HCT116 (cell line): Measurements from ENCODE around the gene ITGAD. TPM values are rescaled to one million over a fixed set of nuclear protein-coding genes. Genes with fewer than 3 reads are reported as not detected.

Source experiments
- ATAC-seq: fragments of 200-7000 bp; cut with Tn5 transposase; 2 replicates; pipeline ENCODE4 v1.9.1; 2020; ENCODE audit warnings: mild to moderate bottlenecking, moderate library complexity
- Bru-seq: library from RNA; stranded (reverse); fragments of 400-500 nt; gene quantifications from one replicate; lab custom pipeline; 2021; lab: Mats Ljungman, UMichigan
- BruChase-seq, 2 experiments: library from RNA; stranded (reverse); fragments of 400-500 nt; gene quantifications; one replicate each; lab custom pipeline; 2021; lab: Mats Ljungman, UMichigan
- BruUV-seq: library from RNA; stranded (reverse); fragments of 400-500 nt; replicated peaks from 2 replicates; lab custom pipeline; 2021; lab: Mats Ljungman, UMichigan
- CTCF ChIA-PET: fragments of 300-600 bp; sonication (Branson Sonifier 250); formaldehyde crosslinking; loops from one replicate; lab custom pipeline; 2021; ENCODE audit warnings: antibody characterized with exemption; lab: Charles Lee
- POLR2A ChIA-PET: fragments of 300-600, 350-600 bp; sonication (Branson Sonifier 250); formaldehyde crosslinking; loops from one replicate; lab custom pipeline; 2021; ENCODE audit warnings: antibody characterized with exemption; lab: Charles Lee
- RAD21 ChIA-PET, 2 experiments: fragments of 300-600 bp; sonication (Branson Sonifier 250); formaldehyde crosslinking; loops; one replicate each; lab custom pipeline; 2023; ENCODE audit warnings: low total read pairs in 2 of 2; ENCODE audit not compliant: uncharacterized antibody in 2 of 2, unreplicated experiment in 2 of 2, low non-redundant PET in 1 of 2; lab: Charles Lee
- DNase-seq: peaks from one replicate; pipeline ENCODE4 v3.0.0-alpha.2; 2010; ENCODE audit warnings: low read depth, low spot score
- H2AFZ ChIP-seq: fragments of 200-600 bp; shearing (Covaris generic), sonication (generic); 2 replicates; pipeline ENCODE4 v1.6.1; 2017; ENCODE audit warnings: low read depth, mixed run types, mixed read lengths, antibody characterized with exemption, low read length; ENCODE audit not compliant: poor library complexity, severe bottlenecking
- H3K27ac ChIP-seq: 2 replicates; pipeline ENCODE4 v1.5.1; 2012; ENCODE audit warnings: low read depth, low read length
- H3K27me3 ChIP-seq: fragments of 200-600 bp; sonication (generic); 2 replicates; pipeline ENCODE4 v1.6.1; 2016; ENCODE audit warnings: mixed run types, low read length, mixed read lengths; ENCODE audit not compliant: insufficient read depth
- H3K36me3 ChIP-seq, 2 experiments: fragments of 200-500 bp in 1 of 2; fragments of 200-600 bp in 1 of 2; sonication (Bioruptor generic) in 1 of 2; sonication (generic) in 1 of 2; 2 replicates each; pipeline versions ENCODE4 v1.5.1 to v1.6.1; 2014 to 2016; ENCODE audit warnings: low read length in 2 of 2, inconsistent platforms in 1 of 2, mixed read lengths in 1 of 2, mixed run types in 1 of 2; ENCODE audit not compliant: insufficient read depth in 2 of 2, control insufficient read depth in 1 of 2
- H3K4me1 ChIP-seq, 2 experiments: fragments of 200-600 bp in 1 of 2; sonication (generic) in 1 of 2; 2 replicates each; pipeline versions ENCODE4 v1.5.1 to v1.6.1; 2012 to 2017; ENCODE audit warnings: low read length in 2 of 2, inconsistent platforms in 1 of 2, mild to moderate bottlenecking in 1 of 2, mixed read lengths in 1 of 2, mixed run types in 1 of 2, moderate library complexity in 1 of 2; ENCODE audit not compliant: insufficient read depth in 2 of 2, control insufficient read depth in 1 of 2
- H3K4me2 ChIP-seq: fragments of 200-600 bp; sonication (generic); 2 replicates; pipeline ENCODE4 v1.6.1; 2017; ENCODE audit warnings: mixed run types, low read length, mixed read lengths
- H3K4me3 ChIP-seq, 2 experiments: fragments of 200-600 bp in 1 of 2; sonication (generic) in 1 of 2; replicated peaks in 1 of 2; 2 replicates each; pipeline ENCODE4 v1.5.1; 2011 to 2016; ENCODE audit warnings: low read length in 2 of 2, control low read depth in 1 of 2, low read depth in 1 of 2, mild to moderate bottlenecking in 1 of 2, mixed read lengths in 1 of 2, mixed run types in 1 of 2
- H3K79me2 ChIP-seq: fragments of 200-600 bp; sonication (generic); 2 replicates; pipeline ENCODE4 v1.6.1; 2017; ENCODE audit warnings: mild to moderate bottlenecking, mixed run types, low read length, moderate library complexity, mixed read lengths; ENCODE audit not compliant: insufficient read depth
- H3K9ac ChIP-seq: fragments of 200-600 bp; sonication (generic); 2 replicates; pipeline ENCODE4 v1.6.1; 2016; ENCODE audit warnings: low read length, mixed read lengths
- H3K9me2 ChIP-seq: fragments of 200-600 bp; sonication (generic), shearing (Covaris generic); 2 replicates; pipeline ENCODE4 v1.6.1; 2017; ENCODE audit warnings: mixed run types, mild to moderate bottlenecking, moderate library complexity; ENCODE audit not compliant: insufficient read depth
- H3K9me3 ChIP-seq, 2 experiments: fragments of 200-500 bp in 1 of 2; fragments of 200-600 bp in 1 of 2; sonication (Bioruptor generic) in 1 of 2; sonication (generic) in 1 of 2; 2 replicates each; pipeline ENCODE4 v1.6.1; 2014 to 2017; ENCODE audit warnings: low read length in 2 of 2, mixed read lengths in 2 of 2, inconsistent platforms in 1 of 2, low read depth in 1 of 2, mild to moderate bottlenecking in 1 of 2, mixed run types in 1 of 2, moderate library complexity in 1 of 2; ENCODE audit not compliant: control insufficient read depth in 1 of 2, insufficient read depth in 1 of 2
- H4K20me1 ChIP-seq: fragments of 200-600 bp; sonication (generic), shearing (Covaris generic); 2 replicates; pipeline ENCODE4 v1.6.1; 2017; ENCODE audit warnings: mixed run types, mild to moderate bottlenecking, moderate library complexity; ENCODE audit not compliant: insufficient read depth
- ATF3 ChIP-seq: IDR thresholded peaks from 2 replicates; pipeline ENCODE4 v1.6.1; 2012
- CEBPB ChIP-seq: IDR thresholded peaks from 2 replicates; pipeline ENCODE4 v1.6.1; 2012; ENCODE audit warnings: low read depth
- CTCF ChIP-seq, 3 experiments: fragments of 200-600 bp in 1 of 3; sonication (generic) in 1 of 3; IDR thresholded peaks in 2 of 3; conservative IDR thresholded peaks in 1 of 3; 2 replicates each; pipeline ENCODE4 v1.5.1; 2012 to 2017; ENCODE audit warnings: low read depth in 2 of 3, low read length in 2 of 3, antibody characterized with exemption in 1 of 3, borderline replicate concordance in 1 of 3, control low read depth in 1 of 3, mild to moderate bottlenecking in 1 of 3, mixed read lengths in 1 of 3, mixed run types in 1 of 3, moderate library complexity in 1 of 3; ENCODE audit not compliant: insufficient read depth in 1 of 3
- ELF1 ChIP-seq: IDR thresholded peaks from 2 replicates; pipeline ENCODE4 v1.6.1; 2012; ENCODE audit warnings: low read depth, borderline replicate concordance
- EZH2phosphoT487 ChIP-seq: fragments of 200-600 bp; IDR thresholded peaks from 2 replicates; pipeline ENCODE4 v1.6.1; 2018; ENCODE audit warnings: antibody characterized with exemption, borderline replicate concordance
- FOSL1 ChIP-seq: IDR thresholded peaks from 2 replicates; pipeline ENCODE4 v1.6.1; 2012; ENCODE audit warnings: low read depth
- JUND ChIP-seq: IDR thresholded peaks from 2 replicates; pipeline ENCODE4 v1.6.1; 2012
- MAX ChIP-seq: IDR thresholded peaks from 2 replicates; pipeline ENCODE4 v1.6.1; 2012
- POLR2A ChIP-seq: IDR thresholded peaks from 2 replicates; pipeline ENCODE4 v1.7.0; 2011; ENCODE audit warnings: borderline replicate concordance; ENCODE audit not compliant: insufficient read depth, insufficient read length; ENCODE audit errors: extremely low read depth
- REST ChIP-seq: IDR thresholded peaks from 2 replicates; pipeline ENCODE4 v1.6.1; 2012; ENCODE audit warnings: low read depth
- SP1 ChIP-seq: IDR thresholded peaks from 2 replicates; pipeline ENCODE4 v1.6.1; 2012; ENCODE audit warnings: low read depth
- SRF ChIP-seq: IDR thresholded peaks from 2 replicates; pipeline ENCODE4 v1.6.1; 2012; ENCODE audit warnings: low read depth
- TCF7L2 ChIP-seq: IDR thresholded peaks from 2 replicates; pipeline ENCODE4 v1.7.0; 2011; ENCODE audit warnings: borderline replicate concordance, inconsistent platforms; ENCODE audit not compliant: insufficient read depth, insufficient read length; ENCODE audit errors: extremely low read depth
- YY1 ChIP-seq: IDR thresholded peaks from 2 replicates; pipeline ENCODE4 v1.6.1; 2011; ENCODE audit warnings: low read length, low read depth, moderate library complexity, mild to moderate bottlenecking; ENCODE audit not compliant: insufficient replicate concordance; ENCODE audit errors: extremely low read depth
- ZBTB33 ChIP-seq: IDR thresholded peaks from 2 replicates; pipeline ENCODE4 v1.6.1; 2011; ENCODE audit warnings: mild to moderate bottlenecking, low read length, moderate library complexity; ENCODE audit not compliant: insufficient replicate concordance; ENCODE audit errors: extremely low read depth
- ZFX ChIP-seq: fragments of 450-650 bp; IDR thresholded peaks from 2 replicates; pipeline ENCODE4 v1.6.1; 2017
- ZNF274 ChIP-seq: fragments of 200-500 bp; sonication (Bioruptor generic); IDR thresholded peaks from 2 replicates; pipeline ENCODE4 v1.6.1; 2014; ENCODE audit warnings: mild to moderate bottlenecking, low read depth, low read length, inconsistent platforms
- intact Hi-C: fragments of 100-400 bp; cut with micrococcal nuclease; formaldehyde crosslinking; loops from 2 replicates; pipeline ENCODE4 v1.10.0; 2022
- long read RNA-seq: library from polyadenylated mRNA; unstranded; transcript quantifications from one replicate; pipeline ENCODE4 v2.0.0, GENCODE V29; 2021; ENCODE audit not compliant: unreplicated experiment
- polyA plus RNA-seq: library from polyadenylated mRNA; unstranded; fragments of >200 nt; gene quantifications from 2 replicates; pipeline ENCODE4 v1.2.1, GENCODE V29; 2012; ENCODE audit warnings: missing spikeins
- total RNA-seq: library from RNA; stranded (reverse); gene quantifications from one replicate; pipeline ENCODE4 v1.2.1, GENCODE V29; 2021; ENCODE audit not compliant: unreplicated experiment

The ITGAD gene
- total RNA-seq, result 0.12 TPM
- polyA plus RNA-seq, result 0.05 TPM in 1 of 2 replicates, not detected in the other
- percentile 8 among the genes with signal in this experiment for Bru-seq, nascent RNA
- percentile 6 among the genes with signal in this experiment for BruChase-seq, experiment 1, labeled RNA remaining after a 6-hour chase
- BruChase-seq, experiment 2, labeled RNA remaining after a 2-hour chase, result percentile 11 among the genes with signal in this experiment
- long read RNA-seq, result 0 reads

- CTCF ChIA-PET, result no interaction called here
Measured at GRCh38 chr16:31393056-31393455, at the start of gene ITGAD. Gene ITGAD, plus strand, starts transcription at chr16:31393335. Its CDS starts 26 bp downstream, at chr16:31393361.

More at GRCh38 chr16:31393056-31393455, at the start of gene ITGAD:
- H4K20me1 ChIP-seq, result no peaks in the 10 kb centered on the region
- peaks cover 0 to 6% of the 10 kb centered on the region in 2 experiments; a peak in 1 of 4 replicates for H3K4me1 ChIP-seq
- no peaks in the 10 kb centered on the region for H3K9me3 ChIP-seq
- TF ChIP-seq ATF3 (no peak), ZNF274 (no peak), ELF1 (no peak), ZFX (no peak), SP1 (no peak), TCF7L2 (no peak), FOSL1 (no peak), JUND (no peak), MAX (no peak), CTCF (IDR thresholded peaks at IDR 0.05 in 2 of 3, conservative IDR thresholded peaks at IDR 0.05 in 1 of 3; ENCODE audit: borderline replicate concordance in 1 of 3, insufficient read depth in 1 of 3, low read depth in 2 of 3, low read length in 2 of 3) (no peak), REST (no peak), ZBTB33 (no peak), EZH2phosphoT487 (no peak), CEBPB (no peak), YY1 (no peak), SRF (no peak), POLR2A (no peak)
- TF ChIP-seq, all 23 proteins: peak for 0
- Histone ChIP-seq H3K9ac (no peak within 1 kb of the TSS), H3K36me3 (no peaks in the 10 kb centered on the region), H3K4me3 (no peak within 1 kb of the TSS), H3K79me2 (no peaks in the 10 kb centered on the region), H3K27ac (no peak within 1 kb of the TSS), H3K4me2 (no peak within 1 kb of the TSS), H2AFZ (no peak within 1 kb of the TSS), H3K27me3 (no peaks in the 10 kb centered on the region), H3K9me2 (no peaks in the 10 kb centered on the region)
- ChIA-PET POLR2A (no interaction called here), RAD21 (no interaction called here)
- no peak for ATAC-seq
- intact Hi-C loops, result no loop called here
- no TSS peak for BruUV-seq
- DNase-seq, result no peak
